Trophoblast cell (in vitro differentiated cells and primary cell): ENCODE results near the gene TMEM114.

Source experiments
- DNase-seq, 2 donors: peaks; one replicate each; pipeline ENCODE4 v3.0.0-alpha.2; 2016
- H2AFZ ChIP-seq: 2 replicates; pipeline ENCODE4 v1.6.1; 2013; ENCODE audit warnings: low read length, moderate library complexity, mild to moderate bottlenecking; ENCODE audit not compliant: insufficient read depth, poor library complexity
- H2AK5ac ChIP-seq: 2 replicates; pipeline ENCODE4 v1.6.1; 2013; ENCODE audit warnings: mild to moderate bottlenecking, low read length
- H2BK120ac ChIP-seq: 2 replicates; pipeline ENCODE4 v1.6.1; 2013; ENCODE audit warnings: low read length, mild to moderate bottlenecking, moderate library complexity; ENCODE audit not compliant: insufficient read depth, poor library complexity
- H2BK12ac ChIP-seq: 2 replicates; pipeline ENCODE4 v1.6.1; 2013; ENCODE audit warnings: mild to moderate bottlenecking, low read length, moderate library complexity
- H2BK5ac ChIP-seq: 2 replicates; pipeline ENCODE4 v1.6.1; 2013; ENCODE audit warnings: low read length, low read depth, moderate library complexity, mild to moderate bottlenecking; ENCODE audit not compliant: poor library complexity
- H3K14ac ChIP-seq: 2 replicates; pipeline ENCODE4 v1.6.1; 2013; ENCODE audit warnings: mild to moderate bottlenecking, low read length
- H3K18ac ChIP-seq: 2 replicates; pipeline ENCODE4 v1.6.1; 2013; ENCODE audit warnings: mild to moderate bottlenecking, low read length
- H3K23ac ChIP-seq: 2 replicates; pipeline ENCODE4 v1.6.1; 2013; ENCODE audit warnings: low read length
- H3K27ac ChIP-seq: 2 replicates; pipeline ENCODE4 v1.5.1; 2013; ENCODE audit warnings: low read depth, mild to moderate bottlenecking, inconsistent platforms, low read length, moderate library complexity
- H3K27me3 ChIP-seq: 2 replicates; pipeline ENCODE4 v1.6.1; 2013; ENCODE audit warnings: inconsistent platforms, mild to moderate bottlenecking, low read length, moderate library complexity; ENCODE audit not compliant: insufficient read depth
- H3K36me3 ChIP-seq, 2 experiments: 1 replicate in 1 of 2; 2 replicates in 1 of 2; pipeline ENCODE4 v1.6.1; 2013; ENCODE audit warnings: low read length in 2 of 2, mild to moderate bottlenecking in 2 of 2, moderate library complexity in 1 of 2; ENCODE audit not compliant: insufficient read depth in 2 of 2, control insufficient read depth in 1 of 2
- H3K4ac ChIP-seq: 2 replicates; pipeline ENCODE4 v1.6.1; 2013; ENCODE audit warnings: low read depth, mild to moderate bottlenecking, low read length, moderate library complexity
- H3K4me1 ChIP-seq, 2 experiments: 1 replicate in 1 of 2; 2 replicates in 1 of 2; pipeline ENCODE4 v1.6.1; 2013; ENCODE audit warnings: low read length in 2 of 2, mild to moderate bottlenecking in 2 of 2, moderate library complexity in 1 of 2; ENCODE audit not compliant: insufficient read depth in 2 of 2, control insufficient read depth in 1 of 2
- H3K4me2 ChIP-seq: 2 replicates; pipeline ENCODE4 v1.6.1; 2013; ENCODE audit warnings: inconsistent platforms, mild to moderate bottlenecking, low read length, moderate library complexity
- H3K4me3 ChIP-seq: 2 replicates; pipeline ENCODE4 v1.5.1; 2013; ENCODE audit warnings: mild to moderate bottlenecking, low read depth, low read length, inconsistent platforms
- H3K79me1 ChIP-seq: one replicate; pipeline ENCODE4 v1.6.1; 2013; ENCODE audit warnings: low read length
- H3K79me2 ChIP-seq: 2 replicates; pipeline ENCODE4 v1.6.1; 2013; ENCODE audit warnings: low read length, mild to moderate bottlenecking; ENCODE audit not compliant: control insufficient read depth, insufficient read depth, poor library complexity
- H3K9ac ChIP-seq: 2 replicates; pipeline ENCODE4 v1.6.1; 2013; ENCODE audit warnings: mild to moderate bottlenecking, low read length
- H3K9me3 ChIP-seq: 2 replicates; pipeline ENCODE4 v1.6.1; 2013; ENCODE audit warnings: low read depth, mild to moderate bottlenecking, control low read depth, inconsistent platforms, low read length; ENCODE audit not compliant: insufficient read depth
- H4K12ac ChIP-seq: 2 replicates; pipeline ENCODE4 v1.6.1; 2013; ENCODE audit warnings: low read depth, mild to moderate bottlenecking, low read length, moderate library complexity
- H4K8ac ChIP-seq: 2 replicates; pipeline ENCODE4 v1.6.1; 2013; ENCODE audit warnings: low read depth, mild to moderate bottlenecking, low read length, moderate library complexity
- H4K91ac ChIP-seq: one replicate; pipeline ENCODE4 v1.6.1; 2013; ENCODE audit warnings: low read depth, mild to moderate bottlenecking, low read length, moderate library complexity
- WGBS: extraction: QIAGEN DNeasy Blood & Tissue Kit; methylation state at CpG from one replicate; pipeline ENCODE4 v1.1.7; 2013; ENCODE audit warnings: missing lambda C conversion rate; ENCODE audit not compliant: insufficient read length, insufficient coverage; ENCODE audit errors: extremely low coverage; 5-methylcytosine and 5-hydroxymethylcytosine counted together

TMEM114 gene

GRCh38 chr16:8579559-8579958 lies 10.8 kb downstream of the TMEM114 start:
- Histone ChIP-seq H2BK120ac (no peak overlapping the region), H3K4me2 (no peak overlapping the region), H2AFZ (no peak overlapping the region), H4K12ac (no peak overlapping the region), H3K4me1 (no peaks in the 10 kb centered on the region), H3K36me3 (no peaks in the 10 kb centered on the region), H3K79me2 (no peaks in the 10 kb centered on the region), H4K8ac (no peak overlapping the region), H3K27me3 (no peaks in the 10 kb centered on the region), H3K18ac (no peak overlapping the region), H3K14ac (no peak overlapping the region), H3K79me1 (no peaks in the 10 kb centered on the region), H3K27ac (no peak overlapping the region), H3K9ac (no peak overlapping the region), H4K91ac (no peak overlapping the region), H3K4me3 (no peak overlapping the region), H2BK12ac (no peak overlapping the region), H2BK5ac (no peak overlapping the region), H3K23ac (no peak overlapping the region), H3K9me3 (no peaks in the 10 kb centered on the region), H3K4ac (no peak overlapping the region), H2AK5ac (no peak overlapping the region)
- no CpG with 5 or more reads among the region's 9 CpGs for WGBS
- DNase-seq: no peak

GRCh38 chr16:8577678-8578304 lies 12.5 kb downstream of the TMEM114 start:
- Histone ChIP-seq H3K9me3 (no peaks in the 10 kb centered on the region), H3K4me3 (no peak overlapping the region), H3K18ac (no peak overlapping the region), H2BK120ac (no peak overlapping the region), H2BK12ac (no peak overlapping the region), H2AFZ (no peak overlapping the region), H3K4ac (no peak overlapping the region), H4K12ac (no peak overlapping the region), H3K4me1 (no peaks in the 10 kb centered on the region), H3K79me2 (no peaks in the 10 kb centered on the region), H3K36me3 (no peaks in the 10 kb centered on the region), H2AK5ac (no peak overlapping the region), H3K4me2 (no peak overlapping the region), H2BK5ac (no peak overlapping the region), H3K27ac (no peak overlapping the region), H3K79me1 (no peaks in the 10 kb centered on the region), H3K27me3 (no peaks in the 10 kb centered on the region), H3K9ac (no peak overlapping the region), H3K14ac (no peak overlapping the region), H3K23ac (no peak overlapping the region), H4K8ac (no peak overlapping the region), H4K91ac (no peak overlapping the region)
- WGBS: no CpG with 5 or more reads among the region's 10 CpGs
- no peak for DNase-seq

GRCh38 chr16:8576141-8577004 lies 13.9 kb downstream of the TMEM114 start:
- H2BK120ac ChIP-seq: no peak overlapping the region
- H3K9ac ChIP-seq: no peak overlapping the region
- no peaks in the 10 kb centered on the region for H3K79me1 ChIP-seq
- no peak overlapping the region for H3K4me3 ChIP-seq
- no peak overlapping the region for H2BK5ac ChIP-seq
- H3K9me3 ChIP-seq: no peaks in the 10 kb centered on the region
- H4K12ac ChIP-seq: no peak overlapping the region
- peaks cover 2% of the 10 kb centered on the region in 2 experiments for H3K4me1 ChIP-seq
- no peak overlapping the region for H3K18ac ChIP-seq
- no peak overlapping the region for H4K8ac ChIP-seq
- no peak overlapping the region for H2AFZ ChIP-seq
- H2AK5ac ChIP-seq: no peak overlapping the region
- WGBS: no CpG with 5 or more reads among the region's 4 CpGs
- H3K36me3 ChIP-seq: no peaks in the 10 kb centered on the region
- H4K91ac ChIP-seq: no peak overlapping the region
- no peak overlapping the region for H3K4me2 ChIP-seq
- no peaks in the 10 kb centered on the region for H3K79me2 ChIP-seq
- H3K14ac ChIP-seq: no peak overlapping the region
- H3K27ac ChIP-seq: no peak overlapping the region
- no peak overlapping the region for H3K23ac ChIP-seq
- no peak for DNase-seq
- H3K27me3 ChIP-seq: no peaks in the 10 kb centered on the region
- no peak overlapping the region for H2BK12ac ChIP-seq
- H3K4ac ChIP-seq: no peak overlapping the region

- no peak overlapping the region for H4K8ac ChIP-seq
- H3K14ac ChIP-seq: no peak overlapping the region
- H3K27me3 ChIP-seq: no peaks in the 10 kb centered on the region
- no peaks in the 10 kb centered on the region for H3K9me3 ChIP-seq
- no peak overlapping the region for H3K4ac ChIP-seq
- H3K9ac ChIP-seq: no peak overlapping the region
- no peak overlapping the region for H2BK12ac ChIP-seq
- no peak overlapping the region for H4K91ac ChIP-seq
- H3K36me3 ChIP-seq: no peaks in the 10 kb centered on the region
- WGBS: no CpG with 5 or more reads among the region's 2 CpGs
- H3K18ac ChIP-seq: no peak overlapping the region
- H3K23ac ChIP-seq: no peak overlapping the region
- H3K4me3 ChIP-seq: no peak overlapping the region
- H3K4me2 ChIP-seq: no peak overlapping the region
- H2AK5ac ChIP-seq: no peak overlapping the region
- no peak for DNase-seq
- no peak overlapping the region for H3K27ac ChIP-seq
- no peak overlapping the region for H2AFZ ChIP-seq
- no peaks in the 10 kb centered on the region for H3K79me2 ChIP-seq
- no peak overlapping the region for H2BK5ac ChIP-seq
- peaks cover 2% of the 10 kb centered on the region in 2 experiments for H3K4me1 ChIP-seq
- no peaks in the 10 kb centered on the region for H3K79me1 ChIP-seq
- no peak overlapping the region for H2BK120ac ChIP-seq
- H4K12ac ChIP-seq: no peak overlapping the region
These were observed 14.9 kb downstream of the TMEM114 start for GRCh38 chr16:8575399-8575798.
